Measurements from ENCODE around the gene ITGA5. TPM values are rescaled to one million over a fixed set of nuclear protein-coding genes. Genes with fewer than 3 reads are reported as not detected.

ITGA5 gene
- total RNA-seq, 4 donors from 2014 or later, result 76.9 to 292 (median 118) TPM

GRCh38 chr12:54411391-54412241 is 7.5 kb downstream of the ITGA5 start:
- TF ChIP-seq CTCF (IDR thresholded peaks at IDR 0.05), result no peak
- no peak for DNase-seq (ENCODE audit: low spot score)
- peak; percentile 70 for ATAC-seq (ENCODE audit: low FRiP score)

- ATAC-seq (ENCODE audit: low FRiP score), result no peak
- no peak for TF ChIP-seq CTCF (IDR thresholded peaks at IDR 0.05)
- DNase-seq (ENCODE audit: low spot score), result no peak
These were observed 9.8 kb downstream of the ITGA5 start for GRCh38 chr12:54409267-54409666.

- DNase-seq (ENCODE audit: low spot score) (no peak), ATAC-seq (ENCODE audit: low FRiP score) (no peak)
- TF ChIP-seq CTCF (IDR thresholded peaks at IDR 0.05), result no peak
These were observed 11.7 kb downstream of the ITGA5 start for GRCh38 chr12:54407183-54407905.

GRCh38 chr12:54405573-54405972 is 13.5 kb downstream of the ITGA5 start:
- DNase-seq (ENCODE audit: low spot score) (no peak), ATAC-seq (ENCODE audit: low FRiP score) (no peak)
- TF ChIP-seq CTCF (IDR thresholded peaks at IDR 0.05), result no peak

GRCh38 chr12:54405106-54405505 is 14.0 kb downstream of the ITGA5 start:
- TF ChIP-seq CTCF (IDR thresholded peaks at IDR 0.05), result no peak
- ATAC-seq (ENCODE audit: low FRiP score) (no peak), DNase-seq (ENCODE audit: low spot score) (no peak)

GRCh38 chr12:54404061-54405004 is 14.7 kb downstream of the ITGA5 start:
- TF ChIP-seq CTCF (IDR thresholded peaks at IDR 0.05), result peak in 1 of 3 donors; percentile 76
- ATAC-seq (ENCODE audit: low FRiP score) (no peak), DNase-seq (ENCODE audit: low spot score) (peak; percentile 70)

Measured in omental fat pad (tissue), 4 donors.